H9 (cell line): Measurements from ENCODE around the gene DCTN3. TPM values are rescaled to one million over a fixed set of nuclear protein-coding genes. Genes with fewer than 3 reads are reported as not detected.

Experiments used
- DNase-seq: peaks from one replicate; pipeline ENCODE4 v3.0.0-alpha.2; 2017
- H2AFZ ChIP-seq: one replicate; pipeline ENCODE4 v1.6.1; 2013; ENCODE audit warnings: mild to moderate bottlenecking, low read length, control low read depth, moderate library complexity
- H2AK5ac ChIP-seq: 2 replicates; pipeline ENCODE4 v1.6.1; 2013; ENCODE audit warnings: low read length, control low read depth, mixed read lengths; ENCODE audit not compliant: insufficient read length
- H2BK120ac ChIP-seq: one replicate; pipeline ENCODE4 v1.6.1; 2013; ENCODE audit warnings: low read depth, mild to moderate bottlenecking, low read length, control low read depth, inconsistent platforms; ENCODE audit not compliant: poor library complexity, severe bottlenecking
- H2BK12ac ChIP-seq: 2 replicates; pipeline ENCODE4 v1.6.1; 2013; ENCODE audit warnings: low read length, control low read depth, mixed read lengths, low read depth; ENCODE audit not compliant: insufficient read length
- H2BK15ac ChIP-seq: 2 replicates; pipeline ENCODE4 v1.6.1; 2013; ENCODE audit warnings: low read depth, low read length, control low read depth
- H2BK20ac ChIP-seq: one replicate; pipeline ENCODE4 v1.6.1; 2013; ENCODE audit warnings: low read depth, mild to moderate bottlenecking, low read length, control low read depth, inconsistent platforms; ENCODE audit not compliant: poor library complexity, severe bottlenecking
- H2BK5ac ChIP-seq: 2 replicates; pipeline ENCODE4 v1.6.1; 2013; ENCODE audit warnings: low read length, control low read depth, mixed read lengths; ENCODE audit not compliant: insufficient read length
- H3K14ac ChIP-seq: 2 replicates; pipeline ENCODE4 v1.6.1; 2013; ENCODE audit warnings: low read length, control low read depth; ENCODE audit not compliant: insufficient read depth
- H3K18ac ChIP-seq: 2 replicates; pipeline ENCODE4 v1.6.1; 2013; ENCODE audit warnings: low read depth, mild to moderate bottlenecking, mixed read lengths, low read length, control low read depth; ENCODE audit not compliant: insufficient read length
- H3K23ac ChIP-seq: 2 replicates; pipeline ENCODE4 v1.6.1; 2013; ENCODE audit warnings: low read length, control low read depth, mixed read lengths, low read depth; ENCODE audit not compliant: insufficient read length
- H3K23me2 ChIP-seq: 2 replicates; pipeline ENCODE4 v1.6.1; 2013; ENCODE audit warnings: low read depth, mild to moderate bottlenecking, mixed read lengths, low read length, control low read depth; ENCODE audit not compliant: insufficient read length, poor library complexity, severe bottlenecking
- H3K27ac ChIP-seq: 2 replicates; pipeline ENCODE4 v1.5.1; 2013; ENCODE audit warnings: low read length, control low read depth, mixed read lengths, low read depth; ENCODE audit not compliant: insufficient read length
- H3K27me3 ChIP-seq: 2 replicates; pipeline ENCODE4 v1.6.1; 2013; ENCODE audit warnings: low read length, control low read depth, inconsistent platforms; ENCODE audit not compliant: insufficient read depth
- H3K4ac ChIP-seq: 2 replicates; pipeline ENCODE4 v1.6.1; 2013; ENCODE audit warnings: low read depth, mild to moderate bottlenecking, control low read depth, inconsistent platforms, low read length, moderate library complexity
- H3K4me1 ChIP-seq: 2 replicates; pipeline ENCODE4 v1.6.1; 2013; ENCODE audit warnings: low read length, control low read depth, inconsistent platforms; ENCODE audit not compliant: insufficient read depth
- H3K4me2 ChIP-seq: 2 replicates; pipeline ENCODE4 v1.6.1; 2013; ENCODE audit warnings: low read length, control low read depth, mixed read lengths; ENCODE audit not compliant: insufficient read length, insufficient read depth
- H3K56ac ChIP-seq: 2 replicates; pipeline ENCODE4 v1.6.1; 2013; ENCODE audit warnings: low read depth, mild to moderate bottlenecking, mixed read lengths, low read length, control low read depth; ENCODE audit not compliant: insufficient read length
- H3K79me1 ChIP-seq: 2 replicates; pipeline ENCODE4 v1.6.1; 2013; ENCODE audit warnings: low read depth, mild to moderate bottlenecking, moderate library complexity, low read length, control low read depth, inconsistent platforms; ENCODE audit not compliant: insufficient read depth, poor library complexity, severe bottlenecking
- H3K79me2 ChIP-seq: 2 replicates; pipeline ENCODE4 v1.6.1; 2013; ENCODE audit warnings: low read length, control low read depth, inconsistent platforms; ENCODE audit not compliant: insufficient read depth
- H3K9ac ChIP-seq: 2 replicates; pipeline ENCODE4 v1.6.1; 2013; ENCODE audit warnings: low read length, control low read depth, mixed read lengths; ENCODE audit not compliant: insufficient read length; ENCODE audit errors: extremely low read depth
- H3K9me3 ChIP-seq: one replicate; pipeline ENCODE4 v1.6.1; 2013; ENCODE audit warnings: low read depth, low read length, inconsistent platforms; ENCODE audit not compliant: control insufficient read depth
- H3T11ph ChIP-seq: one replicate; pipeline ENCODE4 v1.6.1; 2013; ENCODE audit warnings: mild to moderate bottlenecking, low read length, control low read depth, inconsistent platforms
- H4K20me1 ChIP-seq: one replicate; pipeline ENCODE4 v1.6.1; 2013; ENCODE audit not compliant: control insufficient read depth, insufficient read length, insufficient read depth
- H4K5ac ChIP-seq: 2 replicates; pipeline ENCODE4 v1.6.1; 2013; ENCODE audit warnings: low read depth, mild to moderate bottlenecking, mixed read lengths, low read length, control low read depth; ENCODE audit not compliant: insufficient read length
- H4K8ac ChIP-seq: replicated peaks from 2 replicates; pipeline ENCODE4 v1.6.1; 2013; ENCODE audit warnings: low read length, control low read depth, mixed read lengths, low read depth; ENCODE audit not compliant: insufficient read length
- H4K91ac ChIP-seq: 2 replicates; pipeline ENCODE4 v1.6.1; 2013; ENCODE audit warnings: low read depth, mild to moderate bottlenecking, moderate library complexity, mixed read lengths, low read length, control low read depth; ENCODE audit not compliant: insufficient read length
- H3K27ac Mint-ChIP-seq, 3 experiments: 2 replicates in 2 of 3; 3 replicates in 1 of 3; pipeline ENCODE4 v1.8.0; 2020 to 2021; ENCODE audit warnings: mixed read lengths in 3 of 3, mild to moderate bottlenecking in 1 of 3, moderate library complexity in 1 of 3
- H3K27me3 Mint-ChIP-seq: 2 replicates; pipeline ENCODE4 v1.8.0; 2021; ENCODE audit warnings: low read depth, mild to moderate bottlenecking, moderate library complexity, mixed read lengths
- H3K36me3 Mint-ChIP-seq, 3 experiments: 2 replicates in 2 of 3; 3 replicates in 1 of 3; pipeline ENCODE4 v1.8.0; 2020 to 2021; ENCODE audit warnings: low read depth in 3 of 3, mixed read lengths in 3 of 3; ENCODE audit not compliant: insufficient read depth in 1 of 3
- H3K4me1 Mint-ChIP-seq, 2 experiments: 2 replicates each; pipeline ENCODE4 v1.8.0; 2020; ENCODE audit warnings: mixed read lengths in 2 of 2
- H3K4me3 Mint-ChIP-seq, 2 experiments: 2 replicates in 1 of 2; 3 replicates in 1 of 2; pipeline ENCODE4 v1.8.0; 2020 to 2021; ENCODE audit warnings: mild to moderate bottlenecking in 2 of 2, mixed read lengths in 2 of 2, moderate library complexity in 1 of 2
- H3K9me3 Mint-ChIP-seq, 2 experiments: 2 replicates in 1 of 2; 3 replicates in 1 of 2; pipeline ENCODE4 v1.8.0; 2020; ENCODE audit warnings: mild to moderate bottlenecking in 2 of 2, mixed read lengths in 2 of 2, moderate library complexity in 1 of 2
- CTCF ChIP-seq: fragments of 200-600 bp; sonication (generic); conservative IDR thresholded peaks from 3 replicates; pipeline ENCODE4 v1.8.0; 2021; ENCODE audit warnings: antibody characterized with exemption, mild to moderate bottlenecking
- WGBS: extraction: QIAGEN DNeasy Blood & Tissue Kit; methylation state at CpG from one replicate; pipeline ENCODE4 v1.1.7; 2013; ENCODE audit warnings: missing lambda C conversion rate, low lambda C conversion rate, mixed read lengths; ENCODE audit not compliant: insufficient read length; ENCODE audit errors: extremely low coverage; 5-methylcytosine and 5-hydroxymethylcytosine counted together
- total RNA-seq: library from RNA; stranded (reverse); gene quantifications from 2 replicates; pipeline ENCODE4 v1.2.1, GENCODE V29; 2021

Gene DCTN3
- total RNA-seq, 1 experiment from 2014 or later: 40.0 TPM

DNA sequence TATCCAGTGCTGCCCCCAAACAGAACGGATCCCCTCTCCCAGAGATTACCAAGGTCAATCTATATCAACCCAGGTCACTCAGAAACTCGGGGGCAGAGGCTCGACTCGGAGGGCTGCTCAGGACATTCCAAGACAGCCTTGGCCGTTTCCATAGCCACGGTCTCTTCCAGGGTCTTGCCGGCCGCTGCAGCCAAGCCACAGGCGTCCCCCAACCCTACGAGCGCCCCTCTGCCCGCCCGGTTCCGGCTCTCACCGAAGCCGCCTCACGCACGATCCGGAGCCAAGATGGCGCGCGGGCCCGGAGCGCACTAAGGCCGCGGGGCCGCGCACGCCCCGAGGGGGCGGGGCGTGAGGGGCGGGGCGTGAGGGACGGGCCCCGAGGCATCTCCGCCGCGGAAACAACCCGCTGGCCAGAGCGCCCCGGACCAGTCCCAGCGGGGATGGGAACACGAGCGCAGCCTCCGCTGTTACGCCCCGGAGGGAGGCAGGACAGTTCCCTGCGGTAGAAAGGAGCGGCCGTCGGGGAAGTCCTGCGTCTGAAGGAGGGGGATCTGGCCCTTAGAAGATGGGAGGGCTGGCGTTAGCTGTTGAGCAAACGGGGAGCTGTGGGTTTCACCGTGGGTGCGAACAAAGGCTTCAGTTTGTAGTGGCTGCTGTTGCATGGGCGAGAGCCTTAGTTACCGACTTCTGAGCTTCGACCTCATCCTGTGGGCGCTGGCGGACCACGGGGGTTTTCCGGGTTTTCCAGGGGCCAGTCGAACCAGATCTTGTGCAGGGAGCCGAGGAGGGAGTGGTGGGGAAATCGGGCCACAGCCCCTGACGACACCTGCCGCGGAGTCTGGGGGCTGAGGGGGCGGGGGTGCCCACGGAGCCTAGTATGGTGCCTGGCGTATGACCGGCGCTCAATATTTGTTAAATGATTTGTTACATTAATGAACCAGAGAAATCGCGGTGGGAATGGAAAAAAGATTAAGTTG lies 8.2 kb downstream of the DCTN3 start, which contains the start of gene RPP25L:
TSS of gene RPP25L (minus strand) at position 287 of the 977 bp plus-strand sequence. CDS start 801 bp downstream, outside the sequence.
- peak within 1 kb of the TSS in 2 of 3 experiments; percentile 92 to 96; a peak in 5 of 7 replicates for H3K27ac Mint-ChIP-seq
- Histone ChIP-seq H4K20me1 (no peaks in the 10 kb centered on the region), H3K27ac (no peak within 1 kb of the TSS), H2AFZ (peak within 1 kb of the TSS; percentile 43), H2BK15ac (no peak within 1 kb of the TSS), H3K4me1 (no peaks in the 10 kb centered on the region; the same call in 1 of the 2 replicates), H2BK120ac (no peak within 1 kb of the TSS), H3K9ac (peak within 1 kb of the TSS; percentile 61), H3K79me2 (no peaks in the 10 kb centered on the region), H4K5ac (no peak within 1 kb of the TSS), H3K79me1 (no peaks in the 10 kb centered on the region), H3K9me3 (no peaks in the 10 kb centered on the region), H3T11ph (no peak within 1 kb of the TSS), H3K56ac (no peak within 1 kb of the TSS), H3K23ac (no peak within 1 kb of the TSS), H3K4me2 (peak within 1 kb of the TSS; percentile 86), H2AK5ac (no peak within 1 kb of the TSS), H3K14ac (peak within 1 kb of the TSS; percentile 92; the same call in 1 of the 2 replicates), H2BK12ac (no peak within 1 kb of the TSS), H2BK20ac (no peak within 1 kb of the TSS), H3K27me3 (no peaks in the 10 kb centered on the region), H3K18ac (peak within 1 kb of the TSS; percentile 65), H3K4ac (no peak within 1 kb of the TSS), H4K8ac (no peak within 1 kb of the TSS), H4K91ac (no peak within 1 kb of the TSS), H3K23me2 (peaks cover 14% of the 10 kb centered on the region), H2BK5ac (no peak within 1 kb of the TSS)
- no CpG with 5 or more reads among the region's 77 CpGs for WGBS
- H3K4me1 Mint-ChIP-seq: peaks cover 7 to 20% of the 10 kb centered on the region in 2 experiments
- TF ChIP-seq CTCF: no peak
- H3K27me3 Mint-ChIP-seq: peaks cover 2% of the 10 kb centered on the region; the same call in 1 of the 2 replicates
- no peaks in the 10 kb centered on the region for H3K9me3 Mint-ChIP-seq
- H3K4me3 Mint-ChIP-seq: peak within 1 kb of the TSS; percentile 88 to 95
- DNase-seq: peak; percentile 81
- 0 out of 7 replicates have a peak, but pooled peaks cover 0 to 1% (median 0%) of the 10 kb centered on the region in 3 experiments for H3K36me3 Mint-ChIP-seq
